Fibroblast of pulmonary artery (primary cell): ENCODE results near the gene ATRN.

Experiments used
- DNase-seq: peaks from one replicate; pipeline ENCODE4 v3.0.0-alpha.2; 2010; ENCODE audit warnings: low read depth
- H3K4me3 ChIP-seq: replicated peaks from 2 replicates; pipeline ENCODE4 v1.5.1; 2011; ENCODE audit warnings: low read depth, mild to moderate bottlenecking, control low read depth, low read length, moderate library complexity
- TF ChIP-seq, protein P1 (sequence below): IDR thresholded peaks from 2 replicates; pipeline ENCODE4 v1.5.1; 2011; ENCODE audit warnings: mild to moderate bottlenecking, control low read depth, low read length, inconsistent platforms; ENCODE audit errors: missing control alignments

Gene ATRN

DNA sequence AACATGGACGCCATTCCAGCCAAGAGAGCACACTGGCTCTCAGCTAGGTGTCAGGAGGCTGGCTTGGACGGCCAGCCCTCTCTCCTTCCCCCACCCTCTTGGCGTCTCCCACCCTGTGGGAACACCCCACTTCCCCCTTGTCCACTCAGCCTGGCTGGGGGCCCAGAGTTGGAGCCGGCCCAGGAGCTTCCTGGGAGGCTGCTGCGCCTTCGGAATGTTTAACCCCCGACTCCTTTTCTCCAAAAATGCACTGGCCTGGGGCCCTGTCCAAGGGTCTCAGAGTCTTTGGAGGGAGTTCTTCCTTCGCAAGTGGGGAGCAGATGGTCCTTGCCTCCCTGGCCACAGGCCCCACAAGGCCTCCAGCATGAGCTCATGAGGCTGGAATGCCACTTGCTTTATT lies 206.9 kb downstream of the ATRN start:
- H3K4me3 ChIP-seq, result no peak overlapping the region
- peak; percentile 24 for DNase-seq
- TF ChIP-seq, protein P1, sequence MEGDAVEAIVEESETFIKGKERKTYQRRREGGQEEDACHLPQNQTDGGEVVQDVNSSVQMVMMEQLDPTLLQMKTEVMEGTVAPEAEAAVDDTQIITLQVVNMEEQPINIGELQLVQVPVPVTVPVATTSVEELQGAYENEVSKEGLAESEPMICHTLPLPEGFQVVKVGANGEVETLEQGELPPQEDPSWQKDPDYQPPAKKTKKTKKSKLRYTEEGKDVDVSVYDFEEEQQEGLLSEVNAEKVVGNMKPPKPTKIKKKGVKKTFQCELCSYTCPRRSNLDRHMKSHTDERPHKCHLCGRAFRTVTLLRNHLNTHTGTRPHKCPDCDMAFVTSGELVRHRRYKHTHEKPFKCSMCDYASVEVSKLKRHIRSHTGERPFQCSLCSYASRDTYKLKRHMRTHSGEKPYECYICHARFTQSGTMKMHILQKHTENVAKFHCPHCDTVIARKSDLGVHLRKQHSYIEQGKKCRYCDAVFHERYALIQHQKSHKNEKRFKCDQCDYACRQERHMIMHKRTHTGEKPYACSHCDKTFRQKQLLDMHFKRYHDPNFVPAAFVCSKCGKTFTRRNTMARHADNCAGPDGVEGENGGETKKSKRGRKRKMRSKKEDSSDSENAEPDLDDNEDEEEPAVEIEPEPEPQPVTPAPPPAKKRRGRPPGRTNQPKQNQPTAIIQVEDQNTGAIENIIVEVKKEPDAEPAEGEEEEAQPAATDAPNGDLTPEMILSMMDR, result no peak

DNA sequence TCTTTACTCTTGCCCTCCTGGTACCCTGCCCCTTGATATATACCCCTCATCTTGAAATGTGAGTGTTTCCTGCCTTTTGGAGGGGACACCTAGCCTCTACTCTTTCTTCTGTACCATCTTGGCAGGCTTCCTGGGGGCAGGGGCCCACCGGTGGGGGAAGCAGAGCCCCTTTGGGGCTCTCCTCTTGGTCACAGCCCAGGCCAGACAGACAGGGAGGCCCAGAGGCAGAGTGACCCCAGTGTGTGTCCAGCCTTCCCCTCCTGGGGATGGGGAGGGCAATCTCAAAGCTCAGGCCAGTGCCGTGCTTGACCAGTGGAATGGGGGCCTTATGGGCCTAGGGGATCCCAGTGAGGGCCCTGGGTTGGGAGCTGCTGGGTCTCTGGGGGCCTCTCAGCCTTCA lies 207.4 kb downstream of the ATRN start:
- H3K4me3 ChIP-seq, result no peak overlapping the region
- DNase-seq, result no peak
- TF ChIP-seq, protein P1, result no peak

DNA sequence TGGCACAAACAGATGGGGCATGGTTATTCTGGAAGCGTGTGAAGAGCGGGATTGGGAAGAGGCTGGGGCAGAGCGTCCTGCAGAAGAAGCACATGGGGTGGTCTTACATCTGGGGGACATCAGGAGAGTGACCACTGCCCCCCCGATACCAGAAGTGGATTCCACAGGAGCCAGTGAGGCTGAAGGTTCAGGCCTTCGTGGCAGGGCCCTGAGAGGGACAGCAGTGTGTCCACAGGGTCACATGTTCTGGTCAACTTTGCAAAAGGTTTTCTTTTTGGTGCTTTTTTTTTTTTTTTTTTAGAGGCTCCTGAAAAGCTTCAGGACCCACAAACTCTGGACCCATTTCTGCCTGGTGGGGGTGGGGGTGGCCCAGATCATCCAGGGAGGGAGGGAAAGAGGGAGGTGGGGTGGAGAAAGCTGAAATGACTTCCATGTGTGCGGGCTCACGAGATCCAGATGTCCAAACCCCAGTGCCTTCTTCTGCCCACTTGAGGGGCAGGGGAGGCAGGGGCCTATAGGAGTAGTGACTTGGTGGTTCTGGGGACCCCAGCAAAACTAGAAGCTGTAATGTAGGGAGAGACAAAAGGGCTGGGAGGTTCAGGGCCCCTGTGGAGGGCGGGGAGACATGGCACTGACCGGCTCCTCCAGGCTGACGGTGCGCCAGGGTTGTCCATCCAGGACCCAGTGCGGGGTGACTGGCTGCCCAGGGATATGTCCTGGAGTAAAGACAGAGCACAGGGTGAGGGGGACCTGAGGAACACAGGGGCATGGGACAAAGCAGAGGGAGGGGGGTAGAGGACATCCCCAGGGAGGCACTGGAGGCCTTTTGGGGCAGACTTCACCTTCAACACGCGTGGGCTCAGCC lies 208.3 kb downstream of the ATRN start:
- H3K4me3 ChIP-seq, result no peak overlapping the region
- TF ChIP-seq, protein P1, result no peak
- DNase-seq, result no peak

DNA sequence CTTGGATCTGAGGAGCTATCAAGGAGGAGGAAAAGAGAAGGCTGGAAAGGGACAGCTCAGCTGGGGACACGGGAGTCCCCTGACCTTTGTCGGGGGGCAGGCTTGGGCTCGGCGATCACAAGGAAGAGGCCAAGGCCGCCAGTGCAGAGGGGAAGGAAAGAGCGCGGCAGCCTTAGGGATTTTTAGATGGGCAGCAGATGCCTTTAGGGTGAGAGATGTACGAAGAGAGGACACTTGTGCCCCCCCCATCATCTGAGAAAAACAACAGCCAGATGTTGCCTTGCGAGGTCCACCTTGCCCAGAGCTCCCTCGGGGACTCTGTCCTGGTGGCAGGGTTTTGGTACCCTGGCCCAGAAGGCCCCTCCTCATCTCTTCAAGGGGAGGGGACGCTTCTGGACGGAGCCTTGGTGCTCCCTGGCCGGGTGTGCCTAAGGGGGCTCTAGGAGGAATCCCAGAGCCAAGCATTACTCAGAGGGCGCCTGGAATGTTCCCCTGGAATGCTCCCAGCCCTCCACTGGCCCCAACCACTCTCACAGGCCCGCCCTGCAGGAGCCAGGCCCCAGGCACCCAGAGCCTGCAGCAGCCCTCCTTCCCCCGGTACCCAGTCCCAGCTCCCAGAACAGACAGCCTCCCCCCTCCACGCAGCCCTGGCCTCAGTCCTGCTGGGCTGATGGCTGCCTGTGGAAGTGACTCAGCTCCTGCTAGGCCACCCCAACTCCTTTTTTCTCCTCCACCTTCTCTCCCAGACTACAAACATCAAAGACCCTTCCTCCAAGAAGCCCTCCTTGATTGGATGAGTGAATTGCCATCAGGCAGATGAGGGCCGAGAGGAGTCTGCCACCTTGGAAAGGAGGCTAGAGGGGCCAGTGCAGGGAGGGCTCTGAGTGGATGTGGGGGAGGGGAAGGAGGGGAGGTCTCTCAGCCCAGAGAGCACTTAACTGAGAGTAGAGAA lies 209.2 kb downstream of the ATRN start:
- TF ChIP-seq, protein P1, result no peak
- peak overlapping the region; percentile 51 for H3K4me3 ChIP-seq
- peak; percentile 50 for DNase-seq

DNA sequence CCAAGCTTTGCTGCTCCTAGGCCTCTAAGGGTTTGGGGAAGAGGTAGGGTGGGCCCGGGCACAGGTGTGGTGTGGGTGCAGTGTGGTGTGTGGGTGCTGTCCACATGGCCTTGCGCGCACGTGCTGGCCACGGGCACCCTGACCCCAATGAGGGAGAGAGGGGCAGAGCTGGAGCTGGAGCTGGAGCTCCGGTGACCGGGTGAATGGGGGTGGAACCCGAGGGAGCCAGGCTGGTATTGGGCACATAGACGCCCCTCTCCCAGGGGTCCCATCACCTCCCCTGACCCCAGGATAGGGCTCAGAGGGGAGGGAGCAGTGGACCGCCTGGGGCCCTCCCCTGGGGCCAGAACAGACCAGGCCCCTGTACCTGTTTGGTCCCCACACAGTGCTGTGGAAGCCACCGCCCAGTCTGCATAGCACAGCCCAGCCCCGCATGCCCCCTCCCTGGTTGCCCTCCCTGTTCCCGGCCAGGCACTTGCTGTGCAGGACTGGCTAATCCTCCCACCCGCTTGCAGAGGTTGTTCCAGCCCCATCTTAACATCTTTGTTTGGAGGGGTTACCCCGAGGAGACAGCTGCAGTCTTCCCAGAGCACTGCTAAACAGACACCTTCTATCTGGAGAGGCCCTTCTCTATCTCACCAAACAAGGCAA lies 210.0 kb downstream of the ATRN start:
- TF ChIP-seq, protein P1, result no peak
- H3K4me3 ChIP-seq, result peak overlapping the region; percentile 51
- no peak for DNase-seq

DNA sequence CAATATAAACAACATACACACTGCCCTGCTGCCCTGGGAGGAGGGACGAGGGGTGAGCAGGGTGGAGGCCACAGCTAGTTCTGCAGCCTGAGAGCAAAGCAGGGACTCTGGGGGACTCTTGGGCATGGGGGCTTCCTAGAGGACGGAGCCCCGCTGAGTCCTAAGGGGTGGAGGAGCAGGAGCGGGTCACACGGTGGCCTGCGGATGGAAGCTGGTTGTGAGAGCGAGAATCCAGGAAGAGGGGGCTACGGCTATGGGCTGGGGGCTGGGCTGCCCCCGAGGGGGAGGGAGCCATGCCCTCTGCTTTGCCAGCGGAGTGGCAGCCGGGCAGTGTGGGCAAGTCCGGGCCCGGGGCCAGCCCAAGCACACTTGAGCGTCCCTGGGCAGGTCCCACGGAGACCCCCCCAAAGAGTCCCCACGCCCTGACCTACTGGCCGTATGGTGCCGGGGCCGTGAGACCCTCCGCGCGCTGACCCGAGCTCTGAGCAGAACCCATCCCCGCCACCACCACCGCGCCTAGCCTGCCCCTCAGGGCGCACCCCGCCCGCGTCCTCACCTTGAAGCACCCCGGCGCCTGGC lies 210.6 kb downstream of the ATRN start:
- peak overlapping the region; percentile 51 for H3K4me3 ChIP-seq
- TF ChIP-seq, protein P1, result no peak
- DNase-seq, result no peak
